NCI-H1105 treated with DMSO at 0.1 percent for 48 hours (cell line): Measurements from ENCODE around the gene EP400.
A peak's percentile ranks its signal among the peaks of the same experiment; 100 is the strongest.
"Not testable (repeated sequence)": the region's sequence is repeated elsewhere in the genome, so short reads cannot be mapped to it uniquely, and the experiment has no call there.

Experiments used
- DNase-seq: peaks from one replicate; lab custom pipeline; 2025; lab: John Stamatoyannopoulos, UW

The EP400 gene

GRCh38 chr12:131928080-131928710, 21.5 kb upstream of the EP400 start:
- no peak for DNase-seq

GRCh38 chr12:131928711-131929580, 20.8 kb upstream of the EP400 start, which contains the start of gene PUS1:
PUS1 (plus strand) TSS chr12:131929276; CDS start chr12:131929723, 447 bp downstream.
- DNase-seq, result peak; percentile 89

- DNase-seq, result no peak
These were observed 19.9 kb upstream of the EP400 start for GRCh38 chr12:131929581-131930456.

GRCh38 chr12:131930510-131930909, 19.2 kb upstream of the EP400 start:
- no peak for DNase-seq

GRCh38 chr12:131933387-131933786, 16.4 kb upstream of the EP400 start:
- DNase-seq, result no peak

- DNase-seq, result no peak
These were observed 15.2 kb upstream of the EP400 start for GRCh38 chr12:131934535-131934934.

GRCh38 chr12:131938082-131938481, 11.7 kb upstream of the EP400 start:
- no peak for DNase-seq

GRCh38 chr12:131939007-131939406, 10.7 kb upstream of the EP400 start:
- no peak for DNase-seq

GRCh38 chr12:131940141-131940547, 9.6 kb upstream of the EP400 start:
- DNase-seq, result no peak

GRCh38 chr12:131941116-131941986, 8.4 kb upstream of the EP400 start:
- DNase-seq, result no peak

- no peak for DNase-seq
These were observed 7.8 kb upstream of the EP400 start for GRCh38 chr12:131941987-131942341.

GRCh38 chr12:131942671-131943070, 7.1 kb upstream of the EP400 start:
- DNase-seq, result no peak

GRCh38 chr12:131943389-131943788, 6.4 kb upstream of the EP400 start:
- DNase-seq, result no peak

GRCh38 chr12:131943876-131944275, 5.9 kb upstream of the EP400 start:
- DNase-seq, result no peak

GRCh38 chr12:131944601-131945251, 5.0 kb upstream of the EP400 start:
- DNase-seq, result no peak

GRCh38 chr12:131946757-131947156, 3.0 kb upstream of the EP400 start:
- DNase-seq, result no peak

GRCh38 chr12:131947482-131948027, 2.2 kb upstream of the EP400 start:
- no peak for DNase-seq

- DNase-seq, result no peak
These were observed 1.5 kb upstream of the EP400 start for GRCh38 chr12:131948166-131948712.

GRCh38 chr12:131948713-131949430, 870 bp upstream of the EP400 start:
- not testable (repeated sequence) for DNase-seq
